Subcutaneous adipose tissue (tissue), 4 donors: Measurements from ENCODE around the gene PCSK2. TPM values are rescaled to one million over a fixed set of nuclear protein-coding genes. Genes with fewer than 3 reads are reported as not detected.

ENCODE experiments used
- total RNA-seq, 4 donors: library from RNA; depleted of rRNA; stranded (reverse); fragments of >200 nt; gene quantifications; one replicate each; pipeline ENCODE4 v1.1.0, GENCODE V29; 2016
- TF ChIP-seq, protein P1 (sequence below): fragments of 450-650 bp; IDR thresholded peaks from one replicate; pipeline ENCODE4 v1.5.1; 2016; ENCODE audit warnings: low read depth, mild to moderate bottlenecking, control low read depth, antibody characterized with exemption, moderate library complexity

PCSK2 gene
- total RNA-seq, 4 donors from 2014 or later: 0.19 TPM; not detected in 3

DNA sequence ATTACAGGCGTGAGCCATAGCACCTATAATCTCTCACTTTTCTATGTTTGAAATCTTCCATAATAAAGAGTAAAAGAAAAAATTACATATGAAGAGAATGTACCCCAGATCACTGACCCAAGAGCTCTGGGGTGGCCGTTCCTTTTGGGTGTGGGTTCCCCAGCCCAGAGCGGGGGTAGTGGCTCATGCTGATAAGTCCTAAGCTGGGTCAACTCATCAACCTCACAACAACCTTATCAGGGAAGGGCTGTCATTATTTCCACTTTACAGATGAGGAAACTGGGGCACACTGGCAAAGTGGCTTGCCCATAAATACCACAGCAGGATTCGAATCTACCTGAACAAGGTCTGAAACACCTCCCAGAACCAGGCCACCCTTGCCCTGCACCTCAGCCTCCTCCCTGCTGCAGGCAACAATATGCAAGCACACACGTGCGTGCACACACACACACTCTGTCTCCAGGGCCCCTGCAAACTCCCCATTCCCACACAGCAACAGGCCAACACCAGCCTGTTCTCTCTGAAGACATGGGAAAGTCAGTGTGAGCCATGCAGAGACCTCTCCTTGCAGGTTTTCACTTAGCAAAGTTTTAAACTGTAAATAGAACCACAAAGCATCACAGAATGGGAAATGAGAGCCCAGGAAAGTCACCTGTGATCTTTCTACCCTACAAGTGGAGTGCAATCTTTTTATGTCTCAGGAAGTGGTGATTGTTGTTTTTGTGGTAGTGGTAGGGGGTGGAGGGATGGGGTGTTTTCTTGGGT lies 276.6 kb downstream of the PCSK2 start:
- TF ChIP-seq, protein P1, sequence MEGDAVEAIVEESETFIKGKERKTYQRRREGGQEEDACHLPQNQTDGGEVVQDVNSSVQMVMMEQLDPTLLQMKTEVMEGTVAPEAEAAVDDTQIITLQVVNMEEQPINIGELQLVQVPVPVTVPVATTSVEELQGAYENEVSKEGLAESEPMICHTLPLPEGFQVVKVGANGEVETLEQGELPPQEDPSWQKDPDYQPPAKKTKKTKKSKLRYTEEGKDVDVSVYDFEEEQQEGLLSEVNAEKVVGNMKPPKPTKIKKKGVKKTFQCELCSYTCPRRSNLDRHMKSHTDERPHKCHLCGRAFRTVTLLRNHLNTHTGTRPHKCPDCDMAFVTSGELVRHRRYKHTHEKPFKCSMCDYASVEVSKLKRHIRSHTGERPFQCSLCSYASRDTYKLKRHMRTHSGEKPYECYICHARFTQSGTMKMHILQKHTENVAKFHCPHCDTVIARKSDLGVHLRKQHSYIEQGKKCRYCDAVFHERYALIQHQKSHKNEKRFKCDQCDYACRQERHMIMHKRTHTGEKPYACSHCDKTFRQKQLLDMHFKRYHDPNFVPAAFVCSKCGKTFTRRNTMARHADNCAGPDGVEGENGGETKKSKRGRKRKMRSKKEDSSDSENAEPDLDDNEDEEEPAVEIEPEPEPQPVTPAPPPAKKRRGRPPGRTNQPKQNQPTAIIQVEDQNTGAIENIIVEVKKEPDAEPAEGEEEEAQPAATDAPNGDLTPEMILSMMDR: no peak

DNA sequence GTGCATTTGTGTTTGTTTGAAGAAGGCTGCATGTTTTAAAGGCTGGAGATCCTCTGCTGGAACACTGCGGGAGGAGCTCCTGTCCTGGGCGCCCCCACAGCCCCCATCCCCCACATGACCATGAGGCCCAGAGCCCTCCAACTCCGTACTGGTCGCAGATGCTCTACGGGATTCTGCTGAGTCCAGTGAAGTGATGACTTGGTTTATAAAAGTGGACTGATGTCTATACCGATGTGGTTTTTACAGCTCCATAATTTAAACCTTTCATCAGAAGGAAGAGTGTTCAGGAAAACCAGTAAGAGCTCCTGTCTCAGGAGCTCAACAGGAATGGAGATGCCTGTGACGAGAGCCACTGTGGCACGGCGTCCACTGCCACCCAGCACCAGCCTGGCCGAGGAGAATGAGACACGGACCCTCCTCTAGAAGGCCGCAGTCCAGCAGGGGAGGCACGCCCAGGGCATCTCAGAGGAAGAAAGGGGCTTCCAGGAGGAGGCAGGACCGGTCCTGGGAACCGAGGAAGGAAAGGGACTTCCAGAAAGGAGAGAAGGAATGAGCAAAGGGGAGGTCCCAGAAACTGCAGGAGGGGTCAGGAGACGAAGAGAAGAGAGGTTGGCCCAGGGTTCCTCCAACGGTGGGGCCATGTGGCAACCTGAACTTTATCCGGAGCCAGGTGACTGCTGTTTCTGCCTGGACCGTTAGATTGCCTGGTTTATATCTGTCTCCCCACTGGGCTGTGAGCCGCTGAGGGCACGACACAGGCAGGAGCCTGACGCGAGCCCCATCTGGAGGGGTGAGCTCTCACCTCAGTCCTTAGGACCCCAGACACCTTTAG lies 277.4 kb downstream of the PCSK2 start:
- TF ChIP-seq, protein P1: no peak

DNA sequence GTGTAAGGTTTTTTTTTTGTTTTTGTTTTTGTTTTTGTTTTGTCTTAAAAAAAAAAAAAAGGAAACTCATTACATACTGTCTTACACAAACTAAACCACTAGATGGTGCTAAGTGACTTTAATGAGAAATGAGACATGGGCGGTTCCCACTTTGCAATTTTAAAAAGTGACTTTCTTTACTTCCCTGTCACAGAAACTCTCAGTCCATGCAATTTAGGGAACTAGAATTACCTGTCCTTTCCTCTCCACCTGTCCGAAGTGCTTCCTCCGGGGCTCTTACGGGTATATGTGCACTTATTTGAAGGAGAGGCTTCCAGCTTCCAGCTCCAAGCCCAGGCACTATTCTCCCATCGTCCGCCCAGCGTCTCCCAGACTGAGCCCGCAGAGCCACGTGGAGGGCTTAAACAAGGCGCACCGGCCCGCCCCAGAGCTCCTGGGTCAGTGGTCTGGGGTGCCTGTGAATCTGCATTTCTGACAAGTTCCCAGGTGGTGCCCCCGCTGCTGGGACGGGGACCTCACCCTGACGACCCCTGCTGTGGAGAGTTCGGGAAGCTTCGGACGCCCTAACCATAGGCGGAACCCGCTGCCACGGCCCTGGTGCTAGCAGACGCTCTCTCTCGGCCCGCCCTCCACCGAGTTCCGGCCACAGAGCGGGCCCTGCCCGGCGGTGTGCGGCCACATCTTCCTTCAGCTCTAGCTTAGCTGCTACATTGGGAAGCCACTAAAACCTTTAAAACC lies 278.2 kb downstream of the PCSK2 start:
- TF ChIP-seq, protein P1: no peak

DNA sequence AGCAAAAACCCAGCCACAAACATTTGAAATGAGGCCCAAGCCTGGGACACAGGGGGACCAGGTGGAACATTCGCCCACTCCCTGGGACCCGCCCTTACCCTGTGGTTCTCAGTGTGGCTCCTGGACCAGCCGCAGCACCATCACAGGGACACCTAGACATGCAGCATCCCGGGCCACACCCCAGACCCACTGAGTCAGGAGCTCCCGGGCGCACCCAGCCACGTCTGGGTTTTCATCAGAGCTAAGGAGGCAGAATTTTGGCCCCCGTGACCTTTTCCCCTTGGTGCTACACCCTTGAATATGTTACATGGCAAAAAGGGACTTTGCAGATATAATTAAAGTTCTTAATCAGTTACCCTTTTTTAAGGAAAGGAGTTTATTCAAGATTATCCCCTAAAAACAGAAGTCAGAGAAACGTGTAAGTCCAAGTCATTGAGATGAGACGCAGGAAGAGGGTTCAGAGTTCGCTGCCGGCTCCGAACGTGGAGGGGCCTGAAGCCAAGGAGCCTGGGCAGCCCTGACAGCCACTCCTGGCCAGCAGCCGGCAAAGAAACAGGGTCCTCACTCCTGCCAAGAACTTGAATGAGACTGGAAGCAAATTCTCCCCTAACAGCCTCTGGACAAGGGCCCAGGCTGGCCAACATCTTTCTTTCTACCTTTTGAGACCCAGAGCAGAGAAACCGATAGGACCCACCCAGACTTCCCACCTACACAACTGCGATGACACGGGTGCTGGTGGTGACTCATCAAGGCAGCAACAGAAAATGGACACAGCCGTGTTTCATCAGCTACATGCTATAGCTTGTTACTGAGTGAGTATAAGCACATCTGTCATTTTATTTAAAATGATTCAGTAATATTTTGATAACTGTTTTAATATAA lies 279.0 kb downstream of the PCSK2 start:
- TF ChIP-seq, protein P1: no peak

DNA sequence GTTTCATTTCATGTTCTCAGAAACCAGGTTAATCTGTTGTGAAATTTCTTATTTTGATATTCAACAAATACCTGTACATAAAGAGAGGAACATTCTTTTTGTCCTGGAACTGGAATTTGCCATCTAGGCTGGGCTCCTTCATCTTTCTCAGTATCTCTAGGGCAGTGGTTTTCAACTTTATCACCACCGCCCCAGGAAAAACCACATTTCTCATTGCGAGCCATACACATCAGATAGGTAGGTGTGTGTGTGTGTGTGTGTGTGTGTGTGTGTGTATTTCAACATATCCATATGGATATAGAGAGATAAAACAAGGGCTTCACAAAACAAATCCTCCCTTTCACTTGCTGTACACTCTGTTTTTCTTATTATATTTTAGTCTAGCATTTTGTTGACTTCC lies 280.2 kb downstream of the PCSK2 start:
- TF ChIP-seq, protein P1: no peak

DNA sequence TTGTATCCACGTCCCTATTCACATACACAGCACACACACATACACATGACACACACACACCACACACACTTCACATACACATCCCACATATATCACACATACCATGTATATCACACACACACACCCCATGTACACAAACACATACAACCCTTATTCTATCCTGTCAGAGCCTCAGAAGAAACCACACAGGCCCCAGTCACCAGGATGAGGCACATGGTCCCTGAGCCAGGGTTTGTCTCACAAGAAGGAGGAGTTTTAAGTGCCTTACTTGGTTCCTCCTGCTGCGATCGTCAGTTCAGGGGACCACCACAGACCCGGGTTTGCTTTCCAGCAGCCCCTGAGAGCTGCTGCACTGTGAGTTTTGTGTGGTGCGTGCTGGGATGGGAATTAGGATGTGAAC lies 280.7 kb downstream of the PCSK2 start:
- TF ChIP-seq, protein P1: no peak
